BE2C (cell line): ENCODE measurements around the gene PRRT1B.
"Not testable (repeated sequence)": the region's sequence is repeated elsewhere in the genome, so short reads cannot be mapped to it uniquely, and the experiment has no call there.

Experiments used
- DNase-seq: peaks from one replicate; pipeline ENCODE4 v3.0.0-alpha.2; 2020
- H3K27me3 ChIP-seq: fragments of 250-450 bp; sonication (Bioruptor Pico); 2 replicates; pipeline ENCODE4 v1.5.1; 2020; ENCODE audit warnings: mild to moderate bottlenecking
- H3K36me3 ChIP-seq: fragments of 250-450 bp; sonication (Bioruptor Pico); 2 replicates; pipeline ENCODE4 v1.5.1; 2020; ENCODE audit warnings: mild to moderate bottlenecking
- H3K4me1 ChIP-seq: fragments of 250-450 bp; sonication (Bioruptor Pico); 2 replicates; pipeline ENCODE4 v1.5.1; 2020
- H3K4me3 ChIP-seq: 2 replicates; pipeline ENCODE4 v1.5.1; 2011; ENCODE audit warnings: low read depth, low read length
- H3K9me3 ChIP-seq: fragments of 250-450 bp; sonication (Bioruptor Pico); 2 replicates; pipeline ENCODE4 v1.5.1; 2020
- TF ChIP-seq, protein P1 (sequence below): IDR thresholded peaks from 2 replicates; pipeline ENCODE4 v1.5.1; 2012; ENCODE audit warnings: mild to moderate bottlenecking, low read depth, low read length

Gene PRRT1B

DNA sequence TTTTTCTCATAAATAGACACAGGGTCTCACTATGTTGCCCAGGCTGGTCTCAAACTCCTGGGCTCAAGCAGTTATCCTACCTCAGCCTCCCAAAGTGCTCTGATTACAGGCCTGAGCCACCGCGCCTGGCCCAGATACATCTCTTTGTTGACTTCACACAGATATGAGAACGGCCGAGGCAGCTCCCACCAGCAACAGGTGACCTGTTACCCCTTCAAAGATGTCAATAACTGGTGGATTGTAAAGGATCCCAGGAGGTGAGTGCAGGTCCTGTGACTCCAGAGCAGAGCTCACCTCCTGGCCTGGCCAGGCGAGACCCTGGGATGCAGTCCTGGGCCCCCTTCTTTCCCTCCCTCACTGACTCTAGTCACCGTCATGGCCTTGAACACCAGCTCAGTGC lies 33.4 kb upstream of the PRRT1B start:
- TF ChIP-seq, protein P1, sequence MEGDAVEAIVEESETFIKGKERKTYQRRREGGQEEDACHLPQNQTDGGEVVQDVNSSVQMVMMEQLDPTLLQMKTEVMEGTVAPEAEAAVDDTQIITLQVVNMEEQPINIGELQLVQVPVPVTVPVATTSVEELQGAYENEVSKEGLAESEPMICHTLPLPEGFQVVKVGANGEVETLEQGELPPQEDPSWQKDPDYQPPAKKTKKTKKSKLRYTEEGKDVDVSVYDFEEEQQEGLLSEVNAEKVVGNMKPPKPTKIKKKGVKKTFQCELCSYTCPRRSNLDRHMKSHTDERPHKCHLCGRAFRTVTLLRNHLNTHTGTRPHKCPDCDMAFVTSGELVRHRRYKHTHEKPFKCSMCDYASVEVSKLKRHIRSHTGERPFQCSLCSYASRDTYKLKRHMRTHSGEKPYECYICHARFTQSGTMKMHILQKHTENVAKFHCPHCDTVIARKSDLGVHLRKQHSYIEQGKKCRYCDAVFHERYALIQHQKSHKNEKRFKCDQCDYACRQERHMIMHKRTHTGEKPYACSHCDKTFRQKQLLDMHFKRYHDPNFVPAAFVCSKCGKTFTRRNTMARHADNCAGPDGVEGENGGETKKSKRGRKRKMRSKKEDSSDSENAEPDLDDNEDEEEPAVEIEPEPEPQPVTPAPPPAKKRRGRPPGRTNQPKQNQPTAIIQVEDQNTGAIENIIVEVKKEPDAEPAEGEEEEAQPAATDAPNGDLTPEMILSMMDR: no peak
- Histone ChIP-seq H3K27me3 (no peaks in the 10 kb centered on the region), H3K36me3 (peaks cover 9% of the 10 kb centered on the region), H3K4me3 (no peak overlapping the region), H3K4me1 (no peaks in the 10 kb centered on the region), H3K9me3 (no peaks in the 10 kb centered on the region)
- DNase-seq: no peak

DNA sequence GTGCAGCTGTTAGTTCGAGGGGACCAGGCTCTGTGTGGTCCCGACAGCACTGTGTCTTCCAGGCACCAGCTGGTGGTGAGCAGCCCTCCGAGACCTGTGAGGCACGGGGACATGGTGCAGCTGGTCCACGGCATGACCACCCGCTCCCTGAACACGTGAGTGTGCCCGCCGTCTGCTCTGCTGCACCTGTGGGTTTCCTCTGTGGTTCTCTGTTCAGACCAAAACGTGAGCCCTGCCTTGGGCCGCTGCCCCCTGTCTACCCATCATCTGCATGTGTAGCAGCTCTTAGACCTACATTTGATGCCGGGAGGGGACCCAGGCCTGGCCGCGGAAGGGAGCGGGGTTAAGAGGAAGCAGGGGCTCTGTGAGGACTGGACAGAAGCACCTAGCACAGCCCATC lies 32.1 kb upstream of the PRRT1B start:
- Histone ChIP-seq H3K36me3 (peaks cover 11% of the 10 kb centered on the region), H3K4me1 (no peaks in the 10 kb centered on the region), H3K4me3 (no peak overlapping the region), H3K9me3 (no peaks in the 10 kb centered on the region), H3K27me3 (no peaks in the 10 kb centered on the region)
- TF ChIP-seq, protein P1: no peak
- no peak for DNase-seq

DNA sequence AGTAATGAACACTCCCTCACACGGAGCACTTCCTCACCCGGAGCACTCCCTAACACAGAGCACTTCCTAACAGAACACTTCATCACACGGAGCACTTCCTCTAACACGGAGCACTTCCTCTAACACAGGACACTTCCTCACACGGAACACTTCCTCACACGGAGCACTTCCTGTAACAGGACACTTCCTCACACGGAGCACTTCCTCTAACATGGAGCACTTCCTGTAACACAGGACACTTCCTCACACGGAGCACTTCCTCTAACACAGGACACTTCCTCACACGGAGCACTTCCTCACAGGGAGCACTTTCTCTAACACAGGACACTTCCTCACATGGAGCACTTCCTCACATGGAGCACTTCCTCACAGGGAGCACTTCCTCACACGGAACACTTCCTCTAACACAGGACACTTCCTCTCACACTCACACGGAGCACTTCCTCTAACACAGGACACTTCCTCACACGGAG lies 29.7 kb upstream of the PRRT1B start:
- H3K4me3 ChIP-seq, H3K27me3 ChIP-seq, H3K9me3 ChIP-seq, H3K4me1 ChIP-seq, DNase-seq: not testable (repeated sequence)
- H3K36me3 ChIP-seq: peaks cover 35% of the 10 kb centered on the region

DNA sequence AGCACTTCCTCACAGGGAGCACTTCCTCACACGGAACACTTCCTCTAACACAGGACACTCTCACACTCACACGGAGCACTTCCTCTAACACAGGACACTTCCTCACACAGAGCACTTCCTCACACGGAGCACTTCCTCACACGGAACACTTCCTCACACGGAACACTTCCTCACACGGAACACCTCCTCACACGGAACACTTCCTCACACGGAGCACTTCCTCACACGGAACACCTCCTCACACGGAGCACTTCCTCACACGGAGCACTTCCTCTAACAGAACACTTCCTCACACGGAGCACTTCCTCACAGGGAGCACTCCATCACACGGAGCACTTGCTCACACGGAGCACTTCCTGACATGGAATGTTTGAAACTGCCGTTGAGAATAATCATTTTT lies 29.2 kb upstream of the PRRT1B start:
- no peak overlapping the region for H3K4me3 ChIP-seq
- H3K27me3 ChIP-seq: no peaks in the 10 kb centered on the region
- H3K36me3 ChIP-seq: peaks cover 39% of the 10 kb centered on the region
- TF ChIP-seq, protein P1: no peak
- H3K9me3 ChIP-seq: no peaks in the 10 kb centered on the region
- no peaks in the 10 kb centered on the region for H3K4me1 ChIP-seq
- DNase-seq: no peak

DNA sequence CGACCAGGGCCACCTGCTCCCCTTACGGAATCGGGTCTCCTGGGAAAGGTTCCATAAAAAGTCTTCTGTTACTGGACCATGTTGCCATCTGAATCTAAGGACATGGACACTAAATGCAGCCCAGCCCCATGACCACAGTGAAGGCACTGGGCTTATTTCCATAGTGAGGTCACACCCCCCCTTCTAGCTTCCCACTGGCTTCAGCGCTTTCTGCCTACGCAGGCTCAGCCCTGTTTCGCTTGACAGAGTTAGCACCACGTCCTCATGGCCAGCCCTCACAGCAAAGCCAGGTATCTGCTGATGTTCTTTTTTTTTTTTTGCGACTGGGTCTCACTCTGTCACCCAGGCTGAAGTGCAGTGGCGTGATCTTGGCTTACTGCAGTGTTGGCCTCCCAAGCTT lies 28.4 kb upstream of the PRRT1B start:
- Histone ChIP-seq H3K36me3 (peaks cover 39% of the 10 kb centered on the region), H3K9me3 (no peaks in the 10 kb centered on the region), H3K27me3 (no peaks in the 10 kb centered on the region), H3K4me1 (no peaks in the 10 kb centered on the region), H3K4me3 (no peak overlapping the region)
- no peak for DNase-seq
- TF ChIP-seq, protein P1: no peak

DNA sequence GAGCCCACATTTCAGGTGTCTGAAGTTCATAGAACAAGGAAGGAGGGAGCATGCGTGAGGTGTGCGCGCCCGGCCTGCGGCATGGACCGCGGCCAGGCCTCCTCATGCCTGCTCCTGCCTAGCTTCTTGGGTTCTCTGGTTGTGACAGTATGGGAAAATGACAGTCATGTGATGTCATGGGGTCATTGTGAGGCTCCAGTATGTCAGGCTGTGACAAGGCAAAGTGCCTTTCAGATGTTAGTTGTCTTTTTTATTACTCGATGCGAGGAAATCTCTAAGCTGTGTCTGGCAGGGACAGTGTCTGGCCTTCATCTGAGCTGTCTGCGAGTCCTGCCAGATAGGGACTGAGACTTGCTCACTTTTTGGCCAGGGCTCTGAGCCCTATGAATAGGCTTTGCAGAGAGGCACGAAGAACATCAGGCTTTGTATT lies 27.5 kb upstream of the PRRT1B start:
- H3K4me1 ChIP-seq: no peaks in the 10 kb centered on the region
- no peak for DNase-seq

More for the DNA sequence above, 27.5 kb upstream of the PRRT1B start:
- Histone ChIP-seq H3K27me3 (no peaks in the 10 kb centered on the region), H3K9me3 (no peaks in the 10 kb centered on the region), H3K36me3 (peaks cover 36% of the 10 kb centered on the region), H3K4me3 (no peak overlapping the region)
- TF ChIP-seq, protein P1: no peak
